ENCODE results near the gene FAM156A.
A peak's percentile ranks its signal among the peaks of the same experiment; 100 is the strongest.
"Not testable (repeated sequence)": the region's sequence is repeated elsewhere in the genome, so short reads cannot be mapped to it uniquely, and the experiment has no call there.

FAM156A gene

GRCh38 chrX:52966993-52967738, 8.8 kb upstream of the FAM156A start:
- not testable (repeated sequence) for DNase-seq (ENCODE audit: low read depth)

DNA sequence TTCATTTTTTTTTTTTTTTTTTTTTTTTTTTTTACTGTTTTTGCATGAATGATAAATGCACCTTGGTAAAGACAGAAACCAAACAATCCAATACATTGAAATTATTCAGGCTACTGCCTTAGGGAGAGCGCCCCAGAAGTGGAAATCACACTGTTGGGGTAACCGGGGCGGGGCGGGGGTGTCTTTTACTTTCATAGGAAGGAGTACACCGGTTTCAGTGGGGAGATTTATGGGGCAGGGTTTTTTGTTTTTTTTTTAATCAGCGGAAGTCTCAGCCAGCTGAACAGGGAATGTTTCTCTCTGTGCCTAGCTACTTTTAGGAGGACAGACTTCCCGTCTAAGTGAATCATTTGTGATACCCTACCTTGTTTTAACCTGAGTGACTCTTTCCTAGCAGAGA, 643 bp upstream of the FAM156A start:
- not testable (repeated sequence) for DNase-seq (ENCODE audit: low read depth)

DNA sequence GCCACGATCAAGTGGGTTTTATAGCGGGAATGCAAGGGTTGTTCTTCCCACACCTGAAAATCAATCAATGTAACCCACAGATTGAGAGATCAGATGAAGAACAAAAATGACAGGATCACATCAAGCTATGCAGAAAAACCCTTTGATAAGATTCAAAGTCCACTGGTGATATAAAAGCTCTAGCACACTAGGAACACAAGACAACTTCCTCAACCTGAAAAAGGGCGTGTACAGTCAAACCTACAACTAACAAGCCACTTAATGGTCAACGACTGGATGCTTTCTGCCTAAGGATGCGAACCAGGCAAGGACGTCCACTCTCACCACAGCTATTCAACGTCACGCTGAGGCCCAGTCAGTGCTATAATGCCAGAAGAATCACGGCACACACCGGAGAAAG, 8.4 kb downstream of the FAM156A start:
- not testable (repeated sequence) for DNase-seq (ENCODE audit: low read depth)

DNA sequence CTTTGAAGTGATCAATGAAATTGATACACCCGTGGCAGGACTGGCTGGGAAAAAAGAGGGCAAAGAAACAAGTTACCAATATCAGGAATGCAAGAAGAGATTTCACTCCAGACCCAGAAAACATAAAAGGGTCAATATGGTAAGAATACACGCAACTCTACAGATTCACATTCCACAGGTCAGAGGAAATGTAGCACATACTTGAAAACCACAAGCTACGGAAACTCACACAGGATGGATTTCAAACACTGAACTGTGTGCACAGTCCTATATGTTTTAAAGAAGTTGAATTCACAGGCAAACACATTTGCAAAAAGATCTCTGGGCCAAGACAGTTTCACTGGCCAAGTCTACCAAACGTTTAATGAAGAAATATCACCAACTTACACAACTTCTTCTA, 9.0 kb downstream of the FAM156A start:
- not testable (repeated sequence) for DNase-seq (ENCODE audit: low read depth)

DNA sequence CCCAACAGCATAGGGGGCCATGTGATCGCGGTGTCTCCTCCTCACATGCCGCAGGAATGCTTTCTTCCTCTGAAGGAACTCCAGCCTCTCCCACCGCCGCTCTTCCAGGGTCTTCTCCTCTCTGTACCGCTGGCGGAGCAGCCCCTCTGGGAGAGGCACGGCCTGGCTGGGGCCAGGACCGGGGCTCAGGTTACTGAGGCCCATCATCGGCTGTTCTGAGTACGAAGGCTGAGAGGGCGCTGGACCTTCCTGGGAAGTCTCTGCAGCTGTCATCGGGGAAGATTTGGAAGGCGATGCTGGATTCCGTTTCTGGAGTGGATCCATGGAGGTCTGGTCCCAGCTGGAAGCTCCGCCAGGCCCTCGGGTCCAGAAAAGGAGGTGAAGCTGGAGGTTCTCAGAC, 10.1 kb downstream of the FAM156A start:
- not testable (repeated sequence) for DNase-seq (ENCODE audit: low read depth)

DNA sequence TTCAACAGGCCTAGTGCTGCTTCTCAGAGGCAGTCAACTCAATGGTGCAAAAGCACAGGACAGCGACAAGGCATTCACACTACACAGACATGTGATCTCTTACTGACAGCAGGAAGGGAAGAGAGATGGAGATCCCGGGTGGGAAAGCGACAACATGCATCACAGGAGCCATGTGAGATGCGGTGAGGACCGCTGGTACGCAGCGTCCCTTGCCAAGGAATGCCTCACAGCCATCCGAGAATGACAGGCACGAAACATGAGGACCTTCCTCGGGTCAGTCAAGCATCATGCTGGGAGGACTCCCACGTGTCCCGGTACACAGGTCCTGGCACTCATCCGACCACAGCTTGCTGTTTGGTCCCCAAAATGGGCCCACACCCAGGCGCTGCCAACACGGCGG, 10.8 kb downstream of the FAM156A start:
- DNase-seq (ENCODE audit: low read depth): not testable (repeated sequence)

- DNase-seq (ENCODE audit: low read depth): not testable (repeated sequence)
Measured at GRCh38 chrX:52945838-52946494, 12.4 kb downstream of the FAM156A start.

DNA sequence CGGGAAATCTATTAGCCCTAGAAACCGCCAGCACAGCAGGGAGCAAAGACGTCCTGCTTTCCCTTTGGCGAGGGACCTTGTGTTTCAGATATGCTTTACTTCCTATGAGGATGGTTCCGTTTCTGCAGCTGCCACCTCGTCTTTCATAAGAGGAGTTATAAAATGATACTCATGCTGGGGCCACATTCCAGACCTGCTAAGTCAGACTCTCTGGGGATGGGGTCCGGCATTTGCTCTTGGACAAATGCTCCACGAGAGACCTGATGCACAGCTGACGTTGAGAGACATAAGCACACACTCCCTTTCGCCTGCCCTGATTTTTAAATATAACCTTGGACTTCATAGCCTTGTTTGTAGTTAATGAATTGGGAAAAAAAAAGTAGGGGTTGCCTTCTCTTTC, 16.6 kb downstream of the FAM156A start:
- not testable (repeated sequence) for DNase-seq (ENCODE audit: low read depth)

- DNase-seq (ENCODE audit: low read depth): not testable (repeated sequence)
Measured at GRCh38 chrX:52940704-52941103, 17.6 kb downstream of the FAM156A start.

DNA sequence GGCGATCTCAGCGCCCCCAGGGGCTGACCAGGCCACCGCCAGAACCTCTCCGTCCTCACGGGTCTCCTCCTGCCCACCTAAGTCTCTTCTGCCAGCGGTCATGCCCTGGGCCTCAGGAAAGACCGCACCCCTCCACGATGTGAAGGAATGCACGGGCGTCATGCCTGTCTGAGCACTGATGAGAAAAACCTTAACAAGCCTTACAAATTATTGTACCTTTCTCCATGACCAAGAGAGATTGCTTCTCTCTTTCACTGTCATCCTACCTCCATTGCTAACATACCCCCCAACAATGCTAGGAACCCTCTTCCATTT, 22.9 kb downstream of the FAM156A start:
- not testable (repeated sequence) for DNase-seq (ENCODE audit: low read depth)

- DNase-seq (ENCODE audit: low read depth): peak; percentile 95
Measured at GRCh38 chrX:52934704-52935469, 23.4 kb downstream of the FAM156A start.

DNA sequence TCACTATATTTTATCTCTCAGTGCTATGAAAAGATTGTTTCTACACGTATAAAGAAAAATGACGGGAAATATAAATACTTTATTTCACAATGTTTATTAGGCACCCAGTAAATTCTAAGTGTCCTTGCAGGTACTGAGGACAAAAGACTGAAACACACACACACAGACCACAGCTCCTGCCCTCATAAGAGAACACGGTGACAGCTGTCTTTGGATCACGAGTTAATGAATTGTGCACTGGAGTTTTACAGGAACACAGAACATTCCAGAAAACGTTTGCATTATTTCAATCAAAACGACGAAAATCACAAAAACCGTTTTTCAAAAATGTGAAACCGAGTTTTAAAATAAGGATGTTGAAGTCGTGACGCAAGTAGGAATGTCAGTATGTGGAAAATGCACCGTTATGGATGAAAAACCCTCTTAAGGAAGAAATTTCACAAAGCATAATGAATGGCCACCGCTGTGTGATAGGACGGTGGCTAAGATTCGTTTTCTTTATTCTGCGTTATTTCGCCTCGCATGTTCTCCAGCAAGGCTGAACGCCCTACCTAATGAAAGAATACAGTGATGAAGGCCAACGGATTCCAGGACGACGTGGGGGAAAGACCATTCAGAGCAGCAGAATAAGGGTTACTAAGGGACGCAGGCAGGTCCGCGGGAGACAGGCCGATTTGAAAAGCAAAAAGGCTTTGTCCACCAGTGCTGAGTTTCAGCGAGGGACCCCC, 24.2 kb downstream of the FAM156A start:
- no peak for DNase-seq (ENCODE audit: low read depth)

DNA sequence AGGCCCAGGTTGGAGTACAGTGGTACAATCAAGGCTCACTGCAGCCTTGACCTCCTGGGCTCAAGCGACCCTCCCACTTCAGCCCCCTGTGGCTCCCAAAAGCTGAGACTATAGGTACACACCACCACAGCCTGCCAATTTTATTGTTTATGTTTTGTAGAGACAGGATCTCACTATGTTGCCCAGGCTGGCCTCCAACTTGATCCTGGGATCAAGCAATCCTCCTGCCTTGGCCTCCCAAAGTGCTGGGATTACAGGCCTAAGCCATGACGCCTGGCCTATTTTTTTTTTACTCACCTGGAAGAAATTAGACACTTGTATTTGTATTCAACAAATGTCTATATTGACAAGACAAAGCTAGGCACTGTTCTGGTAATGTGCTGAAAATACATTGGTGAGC, 25.1 kb downstream of the FAM156A start:
- no peak for DNase-seq (ENCODE audit: low read depth)

- DNase-seq (ENCODE audit: low read depth): not testable (repeated sequence)
Measured at GRCh38 chrX:52930214-52930613, 28.1 kb downstream of the FAM156A start.

DNA sequence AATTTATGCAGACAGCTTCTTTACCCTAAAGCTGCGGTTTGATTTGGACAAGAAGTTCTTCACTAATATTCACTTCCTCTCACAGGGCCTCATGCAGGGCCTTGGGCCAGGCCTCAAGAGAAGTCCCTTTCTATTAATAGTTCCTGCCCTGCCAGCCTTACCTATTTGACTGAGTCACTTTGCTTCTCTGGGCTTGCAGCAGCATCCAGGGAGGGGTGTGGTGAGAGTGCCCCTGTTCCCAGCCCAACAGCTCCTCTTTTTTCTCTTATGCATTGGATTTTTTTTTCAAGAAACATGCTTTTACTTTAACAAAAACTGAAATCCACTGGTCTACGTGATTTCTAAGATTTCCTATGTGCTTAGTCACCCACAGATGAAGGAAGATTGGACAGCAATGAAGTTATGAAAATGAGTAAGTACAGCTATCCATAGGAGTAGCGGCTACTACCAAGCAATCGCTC, 34.5 kb downstream of the FAM156A start:
- peak; percentile 68 for DNase-seq (ENCODE audit: low read depth)

- not testable (repeated sequence) for DNase-seq (ENCODE audit: low read depth)
Measured at GRCh38 chrX:52914704-52915103, 43.6 kb downstream of the FAM156A start.

DNA sequence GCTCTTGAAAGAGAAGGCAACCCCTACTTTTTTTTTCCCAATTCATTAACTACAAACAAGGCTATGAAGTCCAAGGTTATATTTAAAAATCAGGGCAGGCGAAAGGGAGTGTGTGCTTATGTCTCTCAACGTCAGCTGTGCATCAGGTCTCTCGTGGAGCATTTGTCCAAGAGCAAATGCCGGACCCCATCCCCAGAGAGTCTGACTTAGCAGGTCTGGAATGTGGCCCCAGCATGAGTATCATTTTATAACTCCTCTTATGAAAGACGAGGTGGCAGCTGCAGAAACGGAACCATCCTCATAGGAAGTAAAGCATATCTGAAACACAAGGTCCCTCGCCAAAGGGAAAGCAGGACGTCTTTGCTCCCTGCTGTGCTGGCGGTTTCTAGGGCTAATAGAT, 44.6 kb downstream of the FAM156A start:
- DNase-seq (ENCODE audit: low read depth): not testable (repeated sequence)

DNA sequence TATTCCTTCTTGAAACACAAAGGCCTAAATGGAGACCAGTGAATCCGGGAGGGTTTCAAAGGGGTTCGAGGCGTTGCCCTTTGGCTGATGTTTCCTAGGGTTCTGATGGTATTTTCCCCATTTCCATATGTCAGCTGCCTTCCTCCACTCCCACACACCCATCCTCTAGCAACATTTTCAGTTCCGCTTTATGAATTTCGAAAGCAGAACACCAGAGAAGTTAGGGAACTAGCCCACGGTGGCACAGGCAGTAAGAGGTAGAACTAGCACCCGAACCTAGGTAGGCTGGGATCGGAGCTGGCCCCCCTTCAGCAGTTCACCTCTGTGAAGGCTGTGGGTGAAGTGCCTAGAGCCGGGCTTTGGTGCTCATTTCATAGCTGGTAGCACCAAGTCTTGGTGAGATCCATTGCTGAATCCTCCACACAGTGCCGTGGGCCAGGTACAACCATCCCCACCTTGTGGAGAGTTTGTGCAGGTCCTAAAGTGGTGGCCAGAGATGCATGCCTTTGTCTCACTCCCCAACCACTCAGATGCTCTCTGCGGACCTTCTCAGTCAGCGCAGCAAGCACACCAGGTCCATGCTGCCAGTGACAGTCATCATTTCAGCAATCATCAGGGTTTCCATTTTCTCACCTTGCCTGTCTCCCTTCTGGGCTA, 48.9 kb downstream of the FAM156A start:
- DNase-seq (ENCODE audit: low read depth): not testable (repeated sequence)

DNA sequence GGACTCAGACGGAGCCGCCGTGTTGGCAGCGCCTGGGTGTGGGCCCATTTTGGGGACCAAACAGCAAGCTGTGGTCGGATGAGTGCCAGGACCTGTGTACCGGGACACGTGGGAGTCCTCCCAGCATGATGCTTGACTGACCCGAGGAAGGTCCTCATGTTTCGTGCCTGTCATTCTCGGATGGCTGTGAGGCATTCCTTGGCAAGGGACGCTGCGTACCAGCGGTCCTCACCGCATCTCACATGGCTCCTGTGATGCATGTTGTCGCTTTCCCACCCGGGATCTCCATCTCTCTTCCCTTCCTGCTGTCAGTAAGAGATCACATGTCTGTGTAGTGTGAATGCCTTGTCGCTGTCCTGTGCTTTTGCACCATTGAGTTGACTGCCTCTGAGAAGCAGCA, 50.4 kb downstream of the FAM156A start:
- DNase-seq (ENCODE audit: low read depth): not testable (repeated sequence)

DNA sequence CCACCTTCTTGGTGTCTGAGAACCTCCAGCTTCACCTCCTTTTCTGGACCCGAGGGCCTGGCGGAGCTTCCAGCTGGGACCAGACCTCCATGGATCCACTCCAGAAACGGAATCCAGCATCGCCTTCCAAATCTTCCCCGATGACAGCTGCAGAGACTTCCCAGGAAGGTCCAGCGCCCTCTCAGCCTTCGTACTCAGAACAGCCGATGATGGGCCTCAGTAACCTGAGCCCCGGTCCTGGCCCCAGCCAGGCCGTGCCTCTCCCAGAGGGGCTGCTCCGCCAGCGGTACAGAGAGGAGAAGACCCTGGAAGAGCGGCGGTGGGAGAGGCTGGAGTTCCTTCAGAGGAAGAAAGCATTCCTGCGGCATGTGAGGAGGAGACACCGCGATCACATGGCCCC, 51.2 kb downstream of the FAM156A start:
- not testable (repeated sequence) for DNase-seq (ENCODE audit: low read depth)

DNA sequence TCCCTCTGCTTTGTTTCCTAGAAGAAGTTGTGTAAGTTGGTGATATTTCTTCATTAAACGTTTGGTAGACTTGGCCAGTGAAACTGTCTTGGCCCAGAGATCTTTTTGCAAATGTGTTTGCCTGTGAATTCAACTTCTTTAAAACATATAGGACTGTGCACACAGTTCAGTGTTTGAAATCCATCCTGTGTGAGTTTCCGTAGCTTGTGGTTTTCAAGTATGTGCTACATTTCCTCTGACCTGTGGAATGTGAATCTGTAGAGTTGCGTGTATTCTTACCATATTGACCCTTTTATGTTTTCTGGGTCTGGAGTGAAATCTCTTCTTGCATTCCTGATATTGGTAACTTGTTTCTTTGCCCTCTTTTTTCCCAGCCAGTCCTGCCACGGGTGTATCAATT, 52.2 kb downstream of the FAM156A start:
- DNase-seq (ENCODE audit: low read depth): not testable (repeated sequence)

DNA sequence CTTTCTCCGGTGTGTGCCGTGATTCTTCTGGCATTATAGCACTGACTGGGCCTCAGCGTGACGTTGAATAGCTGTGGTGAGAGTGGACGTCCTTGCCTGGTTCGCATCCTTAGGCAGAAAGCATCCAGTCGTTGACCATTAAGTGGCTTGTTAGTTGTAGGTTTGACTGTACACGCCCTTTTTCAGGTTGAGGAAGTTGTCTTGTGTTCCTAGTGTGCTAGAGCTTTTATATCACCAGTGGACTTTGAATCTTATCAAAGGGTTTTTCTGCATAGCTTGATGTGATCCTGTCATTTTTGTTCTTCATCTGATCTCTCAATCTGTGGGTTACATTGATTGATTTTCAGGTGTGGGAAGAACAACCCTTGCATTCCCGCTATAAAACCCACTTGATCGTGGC, 52.8 kb downstream of the FAM156A start:
- not testable (repeated sequence) for DNase-seq (ENCODE audit: low read depth)
